ENCODE results near the gene ANG.
"Not testable (repeated sequence)": the region's sequence is repeated elsewhere in the genome, so short reads cannot be mapped to it uniquely, and the experiment has no call there.

ANG gene

GRCh38 chr14:20706657-20707355 lies 18.2 kb downstream of the ANG start:
- no peak for DNase-seq

GRCh38 chr14:20707622-20708021 lies 19.1 kb downstream of the ANG start:
- DNase-seq, result no peak

GRCh38 chr14:20711261-20711660 lies 22.7 kb downstream of the ANG start:
- no peak for DNase-seq

- no peak for DNase-seq
Measured at GRCh38 chr14:20711685-20712084, 23.1 kb downstream of the ANG start.

- no peak for DNase-seq
Measured at GRCh38 chr14:20712904-20713303, 24.3 kb downstream of the ANG start.

- no peak for DNase-seq
Measured at GRCh38 chr14:20714593-20715250, 26.2 kb downstream of the ANG start.

- no peak for DNase-seq
Measured at GRCh38 chr14:20719777-20720176, 31.2 kb downstream of the ANG start.

GRCh38 chr14:20720741-20721140 lies 32.2 kb downstream of the ANG start:
- DNase-seq, result no peak

- no peak for DNase-seq
Measured at GRCh38 chr14:20722016-20722415, 33.5 kb downstream of the ANG start.

GRCh38 chr14:20723488-20723887 lies 34.9 kb downstream of the ANG start:
- DNase-seq, result no peak

GRCh38 chr14:20726121-20726520 lies 37.6 kb downstream of the ANG start:
- DNase-seq, result not testable (repeated sequence)

GRCh38 chr14:20726531-20726930 lies 38.0 kb downstream of the ANG start:
- no peak for DNase-seq

GRCh38 chr14:20730891-20731290 lies 42.3 kb downstream of the ANG start:
- no peak for DNase-seq

GRCh38 chr14:20732477-20732876 lies 43.9 kb downstream of the ANG start:
- DNase-seq, result no peak

GRCh38 chr14:20732979-20733635 lies 44.5 kb downstream of the ANG start:
- no peak for DNase-seq

GRCh38 chr14:20733684-20734429 lies 45.3 kb downstream of the ANG start:
- DNase-seq, result no peak

GRCh38 chr14:20734430-20734806 lies 45.9 kb downstream of the ANG start:
- DNase-seq, result no peak

GRCh38 chr14:20738292-20738691 lies 49.7 kb downstream of the ANG start:
- DNase-seq, result not testable (repeated sequence)

- no peak for DNase-seq
Measured at GRCh38 chr14:20742132-20742531, 53.6 kb downstream of the ANG start.

- no peak for DNase-seq
Measured at GRCh38 chr14:20743556-20743955, 55.0 kb downstream of the ANG start.
